ENCODE measurements around the gene HIPK4.
"Not testable (repeated sequence)": the region's sequence is repeated elsewhere in the genome, so short reads cannot be mapped to it uniquely, and the experiment has no call there.

Gene HIPK4

GRCh38 chr19:40341601-40342482 is 48.1 kb downstream of the HIPK4 start:
- in situ Hi-C loops (cut with HindIII; ENCODE audit: low sequenced_read_pairs) = no loop called here

GRCh38 chr19:40339018-40339728 is 50.8 kb downstream of the HIPK4 start:
- in situ Hi-C loops (cut with HindIII; ENCODE audit: low sequenced_read_pairs) = no loop called here

GRCh38 chr19:40337594-40337993 is 52.4 kb downstream of the HIPK4 start:
- in situ Hi-C loops (cut with HindIII; ENCODE audit: low sequenced_read_pairs) = no loop called here

- in situ Hi-C loops (cut with HindIII; ENCODE audit: low sequenced_read_pairs) = no loop called here
These were observed 52.9 kb downstream of the HIPK4 start for GRCh38 chr19:40337107-40337506.

- in situ Hi-C loops (cut with HindIII; ENCODE audit: low sequenced_read_pairs) = no loop called here
These were observed 53.4 kb downstream of the HIPK4 start for GRCh38 chr19:40336601-40336900.

GRCh38 chr19:40335855-40336600 is 54.0 kb downstream of the HIPK4 start:
- in situ Hi-C loops (cut with HindIII; ENCODE audit: low sequenced_read_pairs) = no loop called here

GRCh38 chr19:40335101-40335500 is 54.9 kb downstream of the HIPK4 start:
- in situ Hi-C loops (cut with HindIII; ENCODE audit: low sequenced_read_pairs) = no loop called here

GRCh38 chr19:40333083-40333482 is 56.9 kb downstream of the HIPK4 start:
- in situ Hi-C loops (cut with HindIII; ENCODE audit: low sequenced_read_pairs) = not testable (repeated sequence)

GRCh38 chr19:40332669-40333068 is 57.3 kb downstream of the HIPK4 start:
- in situ Hi-C loops (cut with HindIII; ENCODE audit: low sequenced_read_pairs) = no loop called here

- in situ Hi-C loops (cut with HindIII; ENCODE audit: low sequenced_read_pairs) = no loop called here
These were observed 58.9 kb downstream of the HIPK4 start for GRCh38 chr19:40331052-40331451.
